COLO829 (cell line): Measurements from ENCODE around the gene WASL.
"Not testable (repeated sequence)": the region's sequence is repeated elsewhere in the genome, so short reads cannot be mapped to it uniquely, and the experiment has no call there.

Source experiments
- DNase-seq: peaks from one replicate; pipeline ENCODE4 v3.0.0; 2012; ENCODE audit warnings: low spot score

WASL gene

GRCh38 chr7:123748734-123749536 lies at the start of gene WASL:
WASL (minus strand) TSS chr7:123749003; CDS start chr7:123748734, 269 bp downstream.
- peak; percentile 87 for DNase-seq

- DNase-seq, result peak; percentile 33
Observed at GRCh38 chr7:123797673-123798531, 49.1 kb upstream of the WASL start.

GRCh38 chr7:123796568-123796967 lies 47.8 kb upstream of the WASL start:
- DNase-seq, result no peak

- DNase-seq, result no peak
Observed at GRCh38 chr7:123795917-123796316, 47.1 kb upstream of the WASL start.

- DNase-seq, result not testable (repeated sequence)
Observed at GRCh38 chr7:123795116-123795515, 46.3 kb upstream of the WASL start.

GRCh38 chr7:123792547-123792946 lies 43.7 kb upstream of the WASL start:
- DNase-seq, result no peak

- no peak for DNase-seq
Observed at GRCh38 chr7:123791001-123791400, 42.2 kb upstream of the WASL start.

GRCh38 chr7:123789817-123790216 lies 41.0 kb upstream of the WASL start:
- DNase-seq, result no peak

- DNase-seq, result no peak
Observed at GRCh38 chr7:123789206-123789784, 40.5 kb upstream of the WASL start.

GRCh38 chr7:123788584-123788983 lies 39.8 kb upstream of the WASL start:
- DNase-seq, result no peak

GRCh38 chr7:123787220-123788007 lies 38.6 kb upstream of the WASL start:
- peak; percentile 35 for DNase-seq

GRCh38 chr7:123784263-123784662 lies 35.5 kb upstream of the WASL start:
- DNase-seq, result no peak

GRCh38 chr7:123783820-123784219 lies 35.0 kb upstream of the WASL start:
- DNase-seq, result no peak

- DNase-seq, result no peak
Observed at GRCh38 chr7:123782071-123782798, 33.4 kb upstream of the WASL start.

GRCh38 chr7:123780472-123780871 lies 31.7 kb upstream of the WASL start:
- not testable (repeated sequence) for DNase-seq

- DNase-seq, result no peak
Observed at GRCh38 chr7:123774496-123774895, 25.7 kb upstream of the WASL start.

- DNase-seq, result no peak
Observed at GRCh38 chr7:123773481-123773880, 24.7 kb upstream of the WASL start.

GRCh38 chr7:123772652-123773051 lies 23.8 kb upstream of the WASL start:
- DNase-seq, result peak; percentile 44

- no peak for DNase-seq
Observed at GRCh38 chr7:123771846-123772245, 23.0 kb upstream of the WASL start.

GRCh38 chr7:123771256-123771655 lies 22.5 kb upstream of the WASL start:
- no peak for DNase-seq

GRCh38 chr7:123770378-123770777 lies 21.6 kb upstream of the WASL start:
- no peak for DNase-seq
